H9 (cell line): Measurements from ENCODE around the gene GABPB2. TPM values are rescaled to one million over a fixed set of nuclear protein-coding genes. Genes with fewer than 3 reads are reported as not detected.

Source experiments
- DNase-seq: peaks from one replicate; pipeline ENCODE4 v3.0.0-alpha.2; 2017
- H2AFZ ChIP-seq: one replicate; pipeline ENCODE4 v1.6.1; 2013; ENCODE audit warnings: mild to moderate bottlenecking, low read length, control low read depth, moderate library complexity
- H2AK5ac ChIP-seq: 2 replicates; pipeline ENCODE4 v1.6.1; 2013; ENCODE audit warnings: low read length, control low read depth, mixed read lengths; ENCODE audit not compliant: insufficient read length
- H2BK120ac ChIP-seq: one replicate; pipeline ENCODE4 v1.6.1; 2013; ENCODE audit warnings: low read depth, mild to moderate bottlenecking, low read length, control low read depth, inconsistent platforms; ENCODE audit not compliant: poor library complexity, severe bottlenecking
- H2BK12ac ChIP-seq: 2 replicates; pipeline ENCODE4 v1.6.1; 2013; ENCODE audit warnings: low read length, control low read depth, mixed read lengths, low read depth; ENCODE audit not compliant: insufficient read length
- H2BK15ac ChIP-seq: 2 replicates; pipeline ENCODE4 v1.6.1; 2013; ENCODE audit warnings: low read depth, low read length, control low read depth
- H2BK20ac ChIP-seq: one replicate; pipeline ENCODE4 v1.6.1; 2013; ENCODE audit warnings: low read depth, mild to moderate bottlenecking, low read length, control low read depth, inconsistent platforms; ENCODE audit not compliant: poor library complexity, severe bottlenecking
- H2BK5ac ChIP-seq: 2 replicates; pipeline ENCODE4 v1.6.1; 2013; ENCODE audit warnings: low read length, control low read depth, mixed read lengths; ENCODE audit not compliant: insufficient read length
- H3K14ac ChIP-seq: 2 replicates; pipeline ENCODE4 v1.6.1; 2013; ENCODE audit warnings: low read length, control low read depth; ENCODE audit not compliant: insufficient read depth
- H3K18ac ChIP-seq: 2 replicates; pipeline ENCODE4 v1.6.1; 2013; ENCODE audit warnings: low read depth, mild to moderate bottlenecking, mixed read lengths, low read length, control low read depth; ENCODE audit not compliant: insufficient read length
- H3K23ac ChIP-seq: 2 replicates; pipeline ENCODE4 v1.6.1; 2013; ENCODE audit warnings: low read length, control low read depth, mixed read lengths, low read depth; ENCODE audit not compliant: insufficient read length
- H3K23me2 ChIP-seq: 2 replicates; pipeline ENCODE4 v1.6.1; 2013; ENCODE audit warnings: low read depth, mild to moderate bottlenecking, mixed read lengths, low read length, control low read depth; ENCODE audit not compliant: insufficient read length, poor library complexity, severe bottlenecking
- H3K27ac ChIP-seq: 2 replicates; pipeline ENCODE4 v1.5.1; 2013; ENCODE audit warnings: low read length, control low read depth, mixed read lengths, low read depth; ENCODE audit not compliant: insufficient read length
- H3K27me3 ChIP-seq: 2 replicates; pipeline ENCODE4 v1.6.1; 2013; ENCODE audit warnings: low read length, control low read depth, inconsistent platforms; ENCODE audit not compliant: insufficient read depth
- H3K4ac ChIP-seq: 2 replicates; pipeline ENCODE4 v1.6.1; 2013; ENCODE audit warnings: low read depth, mild to moderate bottlenecking, control low read depth, inconsistent platforms, low read length, moderate library complexity
- H3K4me1 ChIP-seq: 2 replicates; pipeline ENCODE4 v1.6.1; 2013; ENCODE audit warnings: low read length, control low read depth, inconsistent platforms; ENCODE audit not compliant: insufficient read depth
- H3K4me2 ChIP-seq: 2 replicates; pipeline ENCODE4 v1.6.1; 2013; ENCODE audit warnings: low read length, control low read depth, mixed read lengths; ENCODE audit not compliant: insufficient read length, insufficient read depth
- H3K56ac ChIP-seq: 2 replicates; pipeline ENCODE4 v1.6.1; 2013; ENCODE audit warnings: low read depth, mild to moderate bottlenecking, mixed read lengths, low read length, control low read depth; ENCODE audit not compliant: insufficient read length
- H3K79me1 ChIP-seq: 2 replicates; pipeline ENCODE4 v1.6.1; 2013; ENCODE audit warnings: low read depth, mild to moderate bottlenecking, moderate library complexity, low read length, control low read depth, inconsistent platforms; ENCODE audit not compliant: insufficient read depth, poor library complexity, severe bottlenecking
- H3K79me2 ChIP-seq: 2 replicates; pipeline ENCODE4 v1.6.1; 2013; ENCODE audit warnings: low read length, control low read depth, inconsistent platforms; ENCODE audit not compliant: insufficient read depth
- H3K9ac ChIP-seq: 2 replicates; pipeline ENCODE4 v1.6.1; 2013; ENCODE audit warnings: low read length, control low read depth, mixed read lengths; ENCODE audit not compliant: insufficient read length; ENCODE audit errors: extremely low read depth
- H3K9me3 ChIP-seq: one replicate; pipeline ENCODE4 v1.6.1; 2013; ENCODE audit warnings: low read depth, low read length, inconsistent platforms; ENCODE audit not compliant: control insufficient read depth
- H3T11ph ChIP-seq: one replicate; pipeline ENCODE4 v1.6.1; 2013; ENCODE audit warnings: mild to moderate bottlenecking, low read length, control low read depth, inconsistent platforms
- H4K20me1 ChIP-seq: one replicate; pipeline ENCODE4 v1.6.1; 2013; ENCODE audit not compliant: control insufficient read depth, insufficient read length, insufficient read depth
- H4K5ac ChIP-seq: 2 replicates; pipeline ENCODE4 v1.6.1; 2013; ENCODE audit warnings: low read depth, mild to moderate bottlenecking, mixed read lengths, low read length, control low read depth; ENCODE audit not compliant: insufficient read length
- H4K8ac ChIP-seq: replicated peaks from 2 replicates; pipeline ENCODE4 v1.6.1; 2013; ENCODE audit warnings: low read length, control low read depth, mixed read lengths, low read depth; ENCODE audit not compliant: insufficient read length
- H4K91ac ChIP-seq: 2 replicates; pipeline ENCODE4 v1.6.1; 2013; ENCODE audit warnings: low read depth, mild to moderate bottlenecking, moderate library complexity, mixed read lengths, low read length, control low read depth; ENCODE audit not compliant: insufficient read length
- H3K27ac Mint-ChIP-seq, 3 experiments: 2 replicates in 2 of 3; 3 replicates in 1 of 3; pipeline ENCODE4 v1.8.0; 2020 to 2021; ENCODE audit warnings: mixed read lengths in 3 of 3, mild to moderate bottlenecking in 1 of 3, moderate library complexity in 1 of 3
- H3K27me3 Mint-ChIP-seq: 2 replicates; pipeline ENCODE4 v1.8.0; 2021; ENCODE audit warnings: low read depth, mild to moderate bottlenecking, moderate library complexity, mixed read lengths
- H3K36me3 Mint-ChIP-seq, 3 experiments: 2 replicates in 2 of 3; 3 replicates in 1 of 3; pipeline ENCODE4 v1.8.0; 2020 to 2021; ENCODE audit warnings: low read depth in 3 of 3, mixed read lengths in 3 of 3; ENCODE audit not compliant: insufficient read depth in 1 of 3
- H3K4me1 Mint-ChIP-seq, 2 experiments: 2 replicates each; pipeline ENCODE4 v1.8.0; 2020; ENCODE audit warnings: mixed read lengths in 2 of 2
- H3K4me3 Mint-ChIP-seq, 2 experiments: 2 replicates in 1 of 2; 3 replicates in 1 of 2; pipeline ENCODE4 v1.8.0; 2020 to 2021; ENCODE audit warnings: mild to moderate bottlenecking in 2 of 2, mixed read lengths in 2 of 2, moderate library complexity in 1 of 2
- H3K9me3 Mint-ChIP-seq, 2 experiments: 2 replicates in 1 of 2; 3 replicates in 1 of 2; pipeline ENCODE4 v1.8.0; 2020; ENCODE audit warnings: mild to moderate bottlenecking in 2 of 2, mixed read lengths in 2 of 2, moderate library complexity in 1 of 2
- WGBS: extraction: QIAGEN DNeasy Blood & Tissue Kit; methylation state at CpG from one replicate; pipeline ENCODE4 v1.1.7; 2013; ENCODE audit warnings: missing lambda C conversion rate, low lambda C conversion rate, mixed read lengths; ENCODE audit not compliant: insufficient read length; ENCODE audit errors: extremely low coverage; 5-methylcytosine and 5-hydroxymethylcytosine counted together
- total RNA-seq: library from RNA; stranded (reverse); gene quantifications from 2 replicates; pipeline ENCODE4 v1.2.1, GENCODE V29; 2021
- TF ChIP-seq, protein P1 (sequence below): fragments of 200-600 bp; sonication (generic); conservative IDR thresholded peaks from 3 replicates; pipeline ENCODE4 v1.8.0; 2021; ENCODE audit warnings: antibody characterized with exemption, mild to moderate bottlenecking

Gene GABPB2
- total RNA-seq, 1 experiment from 2014 or later = 4.1 TPM

DNA sequence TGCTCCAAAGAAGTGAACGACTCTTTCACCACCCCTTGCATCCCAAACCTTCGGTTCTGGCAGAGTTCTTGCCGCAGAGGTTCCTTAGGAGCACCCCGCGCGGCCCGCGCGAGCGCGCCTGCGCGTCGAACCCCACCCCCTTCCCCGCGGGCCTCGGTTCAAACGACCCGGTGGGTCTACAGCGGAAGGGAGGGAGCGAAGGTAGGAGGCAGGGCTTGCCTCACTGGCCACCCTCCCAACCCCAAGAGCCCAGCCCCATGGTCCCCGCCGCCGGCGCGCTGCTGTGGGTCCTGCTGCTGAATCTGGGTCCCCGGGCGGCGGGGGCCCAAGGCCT is 23.0 kb upstream of the GABPB2 start, which contains the start of gene C1orf56:
Gene C1orf56, plus strand, starts transcription at position 161 of the 334 bp plus-strand sequence. Its CDS starts 97 bp downstream, at position 258.
- TF ChIP-seq, protein P1, sequence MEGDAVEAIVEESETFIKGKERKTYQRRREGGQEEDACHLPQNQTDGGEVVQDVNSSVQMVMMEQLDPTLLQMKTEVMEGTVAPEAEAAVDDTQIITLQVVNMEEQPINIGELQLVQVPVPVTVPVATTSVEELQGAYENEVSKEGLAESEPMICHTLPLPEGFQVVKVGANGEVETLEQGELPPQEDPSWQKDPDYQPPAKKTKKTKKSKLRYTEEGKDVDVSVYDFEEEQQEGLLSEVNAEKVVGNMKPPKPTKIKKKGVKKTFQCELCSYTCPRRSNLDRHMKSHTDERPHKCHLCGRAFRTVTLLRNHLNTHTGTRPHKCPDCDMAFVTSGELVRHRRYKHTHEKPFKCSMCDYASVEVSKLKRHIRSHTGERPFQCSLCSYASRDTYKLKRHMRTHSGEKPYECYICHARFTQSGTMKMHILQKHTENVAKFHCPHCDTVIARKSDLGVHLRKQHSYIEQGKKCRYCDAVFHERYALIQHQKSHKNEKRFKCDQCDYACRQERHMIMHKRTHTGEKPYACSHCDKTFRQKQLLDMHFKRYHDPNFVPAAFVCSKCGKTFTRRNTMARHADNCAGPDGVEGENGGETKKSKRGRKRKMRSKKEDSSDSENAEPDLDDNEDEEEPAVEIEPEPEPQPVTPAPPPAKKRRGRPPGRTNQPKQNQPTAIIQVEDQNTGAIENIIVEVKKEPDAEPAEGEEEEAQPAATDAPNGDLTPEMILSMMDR = no peak
- H3K27me3 Mint-ChIP-seq = no peaks in the 10 kb centered on the region
- peak within 1 kb of the TSS; percentile 95 to 98 for H3K4me3 Mint-ChIP-seq

More for the DNA sequence above, 23.0 kb upstream of the GABPB2 start, which contains the start of gene C1orf56:
- Histone ChIP-seq H2BK20ac (no peak within 1 kb of the TSS), H2BK120ac (no peak within 1 kb of the TSS), H3K14ac (peak within 1 kb of the TSS; percentile 66), H4K20me1 (no peaks in the 10 kb centered on the region), H2BK12ac (no peak within 1 kb of the TSS), H4K91ac (no peak within 1 kb of the TSS), H3K79me1 (no peaks in the 10 kb centered on the region), H2BK15ac (no peak within 1 kb of the TSS), H3K56ac (no peak within 1 kb of the TSS), H3K9me3 (no peaks in the 10 kb centered on the region), H3K27ac (no peak within 1 kb of the TSS), H3K4me1 (no peaks in the 10 kb centered on the region; the same call in 1 of the 2 replicates), H3K9ac (peak within 1 kb of the TSS; percentile 51), H3K4ac (no peak within 1 kb of the TSS), H2AFZ (peak within 1 kb of the TSS; percentile 83), H2AK5ac (no peak within 1 kb of the TSS), H3T11ph (no peak within 1 kb of the TSS), H4K8ac (no peak within 1 kb of the TSS), H3K18ac (peak within 1 kb of the TSS; percentile 12), H3K23me2 (peaks cover 4% of the 10 kb centered on the region), H3K27me3 (no peaks in the 10 kb centered on the region), H4K5ac (no peak within 1 kb of the TSS), H3K4me2 (peak within 1 kb of the TSS; percentile 60), H2BK5ac (no peak within 1 kb of the TSS), H3K79me2 (no peaks in the 10 kb centered on the region), H3K23ac (no peak within 1 kb of the TSS)
- peak within 1 kb of the TSS; percentile 95 to 99 (median 96) for H3K27ac Mint-ChIP-seq
- WGBS = no CpG with 5 or more reads among the region's 29 CpGs
- H3K9me3 Mint-ChIP-seq = no peaks in the 10 kb centered on the region
- peak; percentile 79 for DNase-seq
- H3K4me1 Mint-ChIP-seq = peaks cover 17 to 19% of the 10 kb centered on the region in 2 experiments
- H3K36me3 Mint-ChIP-seq = peaks cover 0 to 15% (median 11%) of the 10 kb centered on the region in 3 experiments; a peak in 5 of 7 replicates
